ACHN (cell line): ENCODE data around the gene PLA1A.

ENCODE experiments used
- DNase-seq: peaks from one replicate; pipeline ENCODE4 v3.0.0-alpha.2; 2015
- in situ Hi-C: cut with HindIII; loops from 2 replicates; pipeline ENCODE4 v1.10.0; 2017; ENCODE audit warnings: low sequenced_read_pairs, low pct_ligation_motif_present, low pct_unique_long_range_greater_than_20kb

The PLA1A gene

DNA sequence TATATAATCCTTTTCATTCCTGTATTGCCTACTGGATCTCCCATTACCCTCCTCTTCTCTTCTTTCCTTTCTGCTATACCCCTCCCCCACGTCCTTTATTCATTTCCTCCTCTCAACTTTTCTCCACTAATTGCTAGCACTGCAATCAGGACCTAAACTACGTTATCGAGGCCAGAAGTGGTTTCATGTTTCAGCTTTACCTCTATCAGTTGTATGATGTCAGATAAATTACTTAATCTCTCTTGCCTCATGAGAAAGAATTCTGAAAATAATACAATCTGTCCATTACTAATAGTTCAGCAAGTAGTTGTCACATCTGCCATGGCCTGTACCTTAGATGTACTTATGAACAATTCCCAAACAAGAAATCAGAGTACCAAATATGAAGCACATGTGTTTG lies 52.1 kb downstream of the PLA1A start:
- no peak for DNase-seq
- in situ Hi-C loops, result no loop called here

DNA sequence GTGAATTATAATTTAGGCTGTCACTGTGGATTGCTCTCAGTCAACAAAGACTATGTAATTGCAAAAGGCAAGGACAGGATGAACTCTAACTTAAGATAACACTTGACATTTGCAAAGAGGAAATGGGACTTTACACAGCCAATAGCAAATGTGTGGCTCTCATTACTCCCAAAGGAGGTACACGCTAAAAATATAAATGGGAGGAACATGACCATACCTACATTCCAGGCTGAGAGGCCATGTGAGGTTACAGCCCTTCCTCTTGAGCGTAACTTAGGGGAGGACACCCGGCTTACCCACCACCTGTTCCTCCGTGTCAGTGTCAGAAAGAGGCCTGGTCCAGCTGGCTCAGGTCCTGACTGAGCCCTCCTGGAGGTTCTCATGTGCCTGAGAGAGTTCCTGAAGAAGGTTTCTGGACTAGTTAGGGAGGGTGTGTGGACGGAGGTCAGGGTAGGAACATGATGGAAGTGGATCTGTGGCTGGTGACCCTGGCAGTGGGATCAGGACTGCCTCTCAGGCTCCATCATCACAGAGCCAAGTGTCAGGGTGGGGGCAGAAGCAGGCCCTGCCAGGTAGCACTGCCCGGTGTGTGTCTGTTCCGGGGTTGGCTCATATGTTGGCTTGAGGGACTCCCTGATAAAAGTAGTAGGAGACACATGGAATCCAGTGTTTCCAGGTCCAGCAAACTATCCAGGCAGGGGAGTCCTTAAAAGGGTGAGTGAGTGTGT lies 54.8 kb downstream of the PLA1A start:
- DNase-seq, result no peak
- in situ Hi-C loops, result no loop called here

DNA sequence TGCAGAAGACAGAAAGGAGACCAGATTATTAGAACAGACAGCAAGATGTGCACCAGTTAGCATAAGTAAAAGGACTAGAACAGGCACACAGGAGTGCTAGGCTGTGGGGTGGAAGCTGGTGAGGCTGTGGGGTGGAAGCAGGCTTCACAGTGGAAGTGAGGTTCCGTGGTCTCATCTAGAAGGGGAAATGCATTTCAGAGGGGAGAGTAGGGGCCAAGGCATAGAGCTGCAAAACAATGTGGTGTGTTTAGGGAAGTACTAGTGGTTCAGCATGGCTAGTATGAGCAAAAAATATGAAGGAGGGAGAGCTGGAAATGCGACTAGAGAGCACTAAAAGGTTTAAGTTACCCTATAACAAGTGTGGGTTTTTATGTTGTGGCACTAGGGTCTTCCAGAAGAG lies 56.2 kb downstream of the PLA1A start:
- DNase-seq, result no peak
- in situ Hi-C loops, result no loop called here

DNA sequence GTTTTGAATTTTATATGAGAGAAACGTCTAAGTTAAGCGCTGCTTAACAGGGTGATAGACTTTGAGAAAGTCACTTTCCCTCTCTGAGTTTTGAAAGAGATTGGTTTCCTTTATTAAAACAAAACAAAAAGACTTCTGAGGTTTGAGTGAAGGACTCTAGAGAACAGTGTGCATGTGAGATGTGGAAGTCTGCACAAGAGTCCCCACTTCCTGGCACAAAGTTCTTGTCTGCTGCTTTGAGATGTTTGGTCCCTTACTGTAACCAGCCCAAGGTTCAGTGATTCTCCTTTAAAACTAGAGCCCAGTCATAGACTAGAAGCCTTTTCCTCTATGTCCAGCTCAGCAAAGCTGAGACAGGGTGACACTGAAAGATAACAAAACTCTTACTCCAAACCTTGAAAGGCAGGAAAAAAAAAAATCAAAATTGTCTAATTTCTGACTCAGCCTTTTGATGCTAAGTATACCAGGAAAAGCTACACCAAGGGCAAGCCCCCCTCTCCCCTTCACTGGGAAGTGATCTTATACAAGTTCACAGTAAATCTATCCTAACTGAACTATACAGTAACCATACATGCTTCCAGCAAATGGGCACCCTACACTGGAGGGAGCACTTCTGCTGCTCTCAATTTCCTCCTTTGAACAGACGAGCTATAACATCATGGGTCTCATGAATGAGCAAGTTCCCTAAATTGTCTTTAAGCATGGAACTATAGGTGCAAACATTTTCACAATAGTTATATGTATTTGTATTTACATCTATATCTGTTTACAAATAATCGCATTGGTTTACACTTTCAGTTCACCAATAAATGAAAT lies 60.4 kb downstream of the PLA1A start:
- in situ Hi-C loops, result no loop called here
- DNase-seq, result no peak

DNA sequence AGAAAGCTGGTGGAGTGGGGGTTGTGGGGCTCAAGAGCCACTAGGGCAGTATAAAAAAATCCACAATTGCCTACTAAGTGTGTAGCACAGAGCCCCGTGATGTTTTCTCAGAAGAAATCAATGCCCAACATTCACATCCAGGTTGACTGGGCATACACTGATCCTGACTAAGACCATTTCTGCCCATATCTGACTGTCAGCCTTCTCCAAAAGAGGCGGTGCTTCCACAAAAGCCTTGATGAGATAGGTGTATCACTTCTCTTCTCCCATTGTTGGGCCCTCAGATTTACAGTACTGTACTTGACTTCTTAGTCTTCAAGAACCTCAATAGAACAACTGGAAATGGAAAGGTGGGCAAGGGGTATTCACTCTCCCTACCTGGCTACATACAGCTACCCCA lies 61.3 kb downstream of the PLA1A start:
- in situ Hi-C loops, result no loop called here
- DNase-seq, result no peak

DNA sequence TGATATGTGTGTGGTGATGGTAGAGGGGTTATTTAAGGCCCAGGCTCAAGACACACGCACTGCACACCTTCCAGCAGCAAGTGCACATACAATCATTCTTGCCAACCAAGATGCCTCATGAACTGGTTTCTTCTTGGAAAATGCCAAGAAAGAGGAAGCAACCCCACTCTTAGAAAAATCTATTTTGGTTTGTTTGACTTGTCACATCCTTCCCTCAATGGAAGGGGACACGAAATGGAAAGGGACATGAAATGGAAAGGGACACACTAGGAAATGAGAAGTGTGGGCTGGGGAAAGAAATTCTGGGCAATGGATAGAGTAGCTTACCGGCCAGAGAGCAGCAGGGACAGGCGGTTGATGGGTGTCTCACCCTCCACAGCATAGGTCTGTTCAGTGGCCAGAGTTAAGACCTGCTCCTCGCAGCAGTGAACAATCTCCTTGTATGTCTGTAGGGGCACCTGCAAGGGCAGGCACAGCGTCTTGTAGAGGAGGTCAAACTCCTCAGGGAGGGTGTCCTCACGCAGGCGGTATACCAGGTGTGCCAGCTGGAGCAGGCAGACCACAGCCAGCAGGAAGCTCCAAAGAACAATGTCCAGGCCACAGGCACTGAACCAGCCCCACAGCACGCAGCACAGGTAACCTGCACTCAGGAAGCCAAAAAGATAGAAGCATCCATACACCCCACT lies 62.1 kb downstream of the PLA1A start:
- in situ Hi-C loops, result no loop called here
- no peak for DNase-seq

DNA sequence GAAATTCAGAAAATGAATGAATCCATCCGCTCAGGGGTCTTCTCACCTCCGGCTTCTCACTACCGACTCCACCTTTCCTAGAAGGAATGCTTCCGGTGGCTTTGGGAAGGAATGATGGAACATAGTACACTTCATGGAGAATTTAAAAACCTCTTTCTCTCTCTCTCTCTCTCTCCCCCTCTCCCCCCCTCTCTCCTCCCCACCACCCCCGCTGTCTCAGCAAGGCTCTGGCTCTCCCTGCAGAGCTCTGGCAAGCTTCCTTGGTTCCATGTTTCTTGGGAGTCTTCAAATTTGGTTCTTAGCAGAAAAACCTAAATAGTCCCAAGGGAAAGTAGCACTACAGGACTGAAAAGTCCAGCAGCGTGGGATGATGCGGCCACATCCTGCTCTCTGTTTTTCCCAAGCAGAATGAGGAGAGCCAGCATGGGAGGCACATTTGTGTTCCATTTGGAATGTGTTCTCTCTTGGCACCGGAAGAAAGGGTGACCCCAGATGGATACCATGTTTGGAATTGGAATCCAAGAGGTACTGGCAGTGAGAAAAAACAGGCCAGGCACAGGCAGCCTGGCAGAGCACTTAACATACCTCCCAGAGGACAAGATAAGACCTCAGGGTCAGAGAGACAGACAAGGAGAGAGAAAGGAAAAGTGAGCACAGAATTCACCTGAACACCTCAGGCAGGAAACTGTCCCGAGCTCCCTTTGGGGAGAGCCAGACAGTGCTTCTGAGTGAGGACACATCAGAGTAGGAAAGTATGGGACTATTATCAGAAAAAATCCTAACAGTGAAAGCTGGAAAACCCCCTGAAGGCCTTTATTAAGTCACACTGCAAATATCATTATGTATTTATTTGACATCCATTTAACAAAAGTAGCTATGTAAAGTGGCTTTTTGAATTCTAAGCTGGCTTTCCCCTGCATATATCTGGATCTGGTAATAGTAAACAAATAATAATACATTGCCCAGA lies 63.1 kb downstream of the PLA1A start, which contains the start of gene POPDC2:
TSS of gene POPDC2 (minus strand) at position 116 of the 967 bp plus-strand sequence. CDS start 166 bp downstream, outside the sequence.
- no peak for DNase-seq
- in situ Hi-C loops, result no loop called here

DNA sequence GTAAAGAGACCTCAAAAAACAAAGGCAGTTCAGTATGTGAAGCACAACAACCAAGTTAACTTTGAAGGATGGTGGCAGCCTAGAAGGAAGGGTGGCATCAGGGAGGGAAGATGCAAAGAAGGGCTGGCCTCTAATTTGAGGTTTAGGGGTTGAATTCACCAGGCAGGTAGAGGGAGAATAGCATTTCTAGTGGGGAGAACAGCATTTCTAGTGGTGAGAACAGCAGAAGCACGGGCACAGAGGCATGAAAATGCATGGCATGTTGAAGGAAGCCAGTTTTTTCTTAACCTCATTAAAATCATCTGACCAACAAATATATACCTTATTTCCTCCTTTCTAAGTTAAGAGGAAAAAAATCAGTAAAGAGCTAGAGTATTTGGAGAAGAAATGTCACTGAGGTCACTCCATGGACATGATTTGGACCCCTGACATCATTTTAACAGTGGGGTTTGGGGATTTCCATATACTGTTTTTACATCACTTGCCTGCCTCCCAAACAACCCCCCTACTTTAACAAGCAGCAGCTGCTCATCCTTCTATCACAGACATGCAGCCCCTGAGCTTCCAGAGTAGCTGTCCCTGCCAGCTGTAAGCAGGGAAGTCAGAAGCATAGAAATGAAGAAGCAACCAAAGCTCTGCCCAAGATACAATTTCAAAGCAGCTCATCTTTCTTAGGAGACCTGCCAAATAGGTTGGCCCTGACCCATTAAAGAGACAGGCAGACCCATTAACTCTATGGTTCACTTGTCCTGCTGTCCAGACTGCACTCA lies 65.1 kb downstream of the PLA1A start:
- in situ Hi-C loops, result no loop called here
- no peak for DNase-seq

DNA sequence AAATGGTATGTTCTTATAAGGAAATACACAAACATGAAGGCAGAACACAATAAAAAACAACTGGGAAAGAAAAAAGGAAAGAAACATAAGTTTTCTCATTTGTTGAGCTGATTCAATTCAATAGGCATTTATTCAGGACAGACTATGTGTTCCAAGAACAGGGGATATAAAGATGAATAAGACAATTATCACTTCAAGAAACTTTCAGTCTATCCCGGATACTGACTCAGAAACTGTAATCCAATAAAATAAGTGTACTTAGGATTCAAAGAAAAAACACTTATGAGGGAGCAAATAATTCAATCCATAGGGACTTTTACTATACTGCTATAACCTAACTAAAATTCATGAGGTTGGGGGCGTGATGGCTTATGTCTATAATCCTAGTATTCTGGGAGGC lies 66.2 kb downstream of the PLA1A start:
- DNase-seq, result no peak
- in situ Hi-C loops, result no loop called here

DNA sequence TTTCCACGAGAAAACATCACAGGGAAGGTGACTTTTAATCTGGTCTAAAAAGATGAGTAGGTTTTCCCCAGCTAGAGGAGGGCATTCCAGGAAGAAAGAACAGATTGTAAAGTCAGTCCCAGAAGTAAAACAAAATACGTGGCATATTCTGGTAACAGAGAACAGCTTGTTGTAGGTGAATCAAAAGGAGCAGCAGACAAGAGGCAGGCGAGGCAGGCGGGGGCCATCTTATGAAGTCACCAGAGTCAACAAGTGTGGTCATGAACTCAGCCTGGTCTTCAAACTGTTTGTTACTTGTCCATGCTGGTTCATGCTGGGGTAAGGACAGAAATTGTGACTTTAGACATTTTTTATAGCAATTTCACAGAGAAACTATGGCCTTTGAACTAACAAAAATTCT lies 66.7 kb downstream of the PLA1A start:
- no peak for DNase-seq
- in situ Hi-C loops, result no loop called here

DNA sequence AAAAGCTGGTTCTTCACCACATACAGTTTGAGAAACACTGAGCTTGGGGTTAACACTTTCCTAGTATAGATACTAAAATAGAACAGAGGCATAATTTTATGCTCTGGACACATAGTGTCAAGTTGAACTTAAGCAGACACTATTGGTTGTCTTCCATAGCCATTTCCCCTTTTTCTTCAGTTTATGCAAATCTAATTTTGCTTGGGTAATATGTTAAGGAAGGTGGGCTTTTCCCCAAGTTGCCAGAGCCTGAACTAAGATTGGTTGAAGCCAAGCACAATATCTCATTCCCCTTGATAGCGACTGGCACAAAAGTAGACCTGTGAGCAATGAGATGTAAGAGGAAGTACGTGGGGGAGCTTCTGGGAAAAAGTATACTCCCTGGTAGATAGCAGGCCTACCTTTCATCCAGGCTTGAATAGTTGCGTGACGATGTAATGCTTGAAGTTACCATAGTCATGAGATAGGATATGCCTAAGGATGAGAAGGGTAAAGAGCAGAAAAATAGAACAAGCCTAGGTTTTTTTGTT lies 67.2 kb downstream of the PLA1A start:
- no peak for DNase-seq
- in situ Hi-C loops, result no loop called here

DNA sequence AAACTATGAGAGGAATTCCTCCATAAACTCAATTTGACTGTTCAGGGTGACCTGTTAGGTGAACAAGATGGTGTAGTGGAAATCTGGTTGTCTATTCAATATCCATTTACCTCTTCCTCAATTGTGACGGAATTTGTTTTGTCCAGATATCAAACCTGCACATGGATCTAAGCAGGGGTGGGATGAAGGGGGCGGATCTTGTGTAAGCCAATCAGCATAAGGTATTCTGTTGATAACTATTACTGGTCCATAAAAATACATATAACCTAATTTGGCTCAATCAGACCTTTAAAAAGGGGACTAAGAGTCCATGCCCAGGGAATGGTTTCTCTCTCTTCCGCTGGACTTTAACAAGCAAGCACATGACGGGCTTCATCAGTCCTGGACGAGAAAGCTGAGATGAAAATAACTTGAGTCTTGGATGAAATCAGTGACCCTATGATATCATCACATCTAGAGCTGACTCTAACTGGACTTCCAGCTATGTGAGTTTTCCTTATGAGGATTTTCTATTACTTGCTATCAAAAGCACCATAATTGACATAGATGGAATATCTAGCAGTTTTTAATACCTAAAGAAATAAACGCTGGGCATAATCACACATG lies 68.4 kb downstream of the PLA1A start:
- in situ Hi-C loops, result no loop called here
- no peak for DNase-seq

DNA sequence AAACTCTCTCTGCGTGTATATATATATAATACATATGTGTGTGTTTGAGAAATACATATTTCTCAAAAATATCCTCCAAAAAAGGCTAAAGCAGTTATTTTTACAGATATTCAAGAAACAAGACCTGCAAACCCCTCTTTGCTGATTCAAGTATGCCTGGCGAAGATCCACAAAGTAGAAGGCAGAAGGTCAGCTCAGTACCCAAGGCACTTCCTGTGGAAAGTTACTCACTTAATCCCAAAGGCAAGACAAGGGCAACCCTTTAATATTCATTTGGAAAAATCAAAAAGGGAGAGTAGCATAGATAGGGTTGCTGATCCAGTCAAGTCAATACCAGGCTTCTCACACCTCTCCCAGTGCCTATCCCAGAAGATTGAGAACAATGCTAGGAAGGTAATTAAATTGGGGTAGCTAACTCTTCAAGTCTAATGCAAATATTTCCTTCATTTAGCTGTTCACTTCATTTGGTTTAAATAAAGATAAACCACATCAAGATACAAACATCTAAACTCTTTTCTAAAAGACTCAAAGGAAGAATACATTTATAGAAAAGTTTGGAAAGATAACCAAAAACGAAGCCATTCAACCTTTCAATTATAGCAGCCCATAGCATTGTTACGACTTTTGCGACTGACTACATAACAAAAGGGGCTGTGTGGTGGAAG lies 72.4 kb downstream of the PLA1A start:
- in situ Hi-C loops, result no loop called here
- no peak for DNase-seq

DNA sequence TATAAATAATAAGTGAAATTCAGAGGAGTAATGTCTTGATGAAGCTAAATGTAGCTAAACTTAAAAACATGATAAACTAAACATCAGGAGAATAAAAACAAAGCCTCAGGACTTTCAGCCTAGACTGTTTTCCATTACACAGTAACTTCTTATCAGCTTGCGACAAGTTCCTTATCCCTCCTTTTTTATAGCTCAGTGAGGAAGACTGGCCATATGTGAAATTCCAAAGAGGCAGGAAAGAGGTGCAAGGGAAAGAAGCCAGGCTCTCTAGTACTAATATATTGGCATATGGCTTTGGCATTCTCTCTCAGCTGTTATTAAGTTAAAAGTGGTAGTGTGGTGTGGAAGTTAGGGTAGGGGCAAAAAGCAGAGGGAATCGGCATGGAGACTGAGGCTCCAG lies 75.1 kb downstream of the PLA1A start:
- in situ Hi-C loops, result no loop called here
- DNase-seq, result no peak

DNA sequence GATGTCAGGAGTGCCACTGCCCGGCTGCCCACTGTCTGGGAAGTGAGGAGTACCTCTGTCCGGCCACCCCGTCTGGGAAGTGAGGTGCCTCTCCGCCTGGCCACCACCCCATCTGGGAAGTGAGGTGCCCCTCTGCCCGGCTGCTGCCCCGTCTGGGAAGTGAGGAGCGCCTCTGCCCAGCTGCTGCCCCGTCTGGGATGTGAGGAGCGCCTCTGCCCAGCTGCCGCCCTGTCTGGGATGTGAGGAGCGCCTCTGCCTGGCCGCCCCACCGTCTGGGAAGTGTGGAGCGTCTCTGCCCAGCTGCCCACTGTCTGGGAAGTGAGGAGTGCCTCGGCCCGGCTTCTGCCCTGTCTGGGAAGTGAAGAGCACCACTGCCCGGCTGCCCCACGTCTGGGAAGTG lies 76.2 kb downstream of the PLA1A start:
- in situ Hi-C loops, result no loop called here
- DNase-seq, result no peak

DNA sequence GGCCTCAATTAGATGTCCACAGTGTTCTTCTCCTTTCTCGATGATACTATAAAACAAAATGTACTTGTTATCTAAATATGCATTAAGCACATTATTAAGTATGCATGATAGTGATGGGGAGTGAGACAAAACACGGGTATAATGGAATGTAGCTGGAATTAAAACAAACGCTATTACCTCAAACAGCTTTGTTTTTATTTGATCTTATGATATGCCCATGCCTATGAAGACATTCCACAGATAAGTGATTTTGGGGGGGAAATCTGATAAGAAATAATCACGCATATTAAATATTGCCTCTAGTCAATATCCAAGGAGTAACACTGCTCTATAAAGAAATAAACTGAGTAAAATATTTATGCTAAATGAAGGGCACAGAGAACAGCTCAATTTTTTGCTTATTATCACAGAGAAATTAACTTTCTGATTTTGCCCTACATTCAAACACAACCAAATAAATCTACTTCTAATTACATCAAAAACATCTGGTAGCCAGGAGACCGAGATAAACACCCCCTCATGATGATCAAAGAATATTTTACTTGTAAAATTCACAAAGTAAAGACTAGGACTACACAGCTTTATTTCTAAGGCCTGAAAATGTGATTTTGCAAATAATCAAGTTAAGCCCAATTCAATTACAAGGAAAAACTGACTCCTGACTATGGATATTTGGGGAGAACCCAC lies 77.6 kb downstream of the PLA1A start:
- in situ Hi-C loops, result no loop called here

More for the DNA sequence above, 77.6 kb downstream of the PLA1A start:
- DNase-seq, result no peak
